OCI-LY7 (cell line): ENCODE measurements around the gene DIP2C.

Source experiments
- CTCF ChIP-seq: fragments of 200-600 bp; sonication (generic); conservative IDR thresholded peaks from 2 replicates; pipeline ENCODE4 v1.5.1; 2014; ENCODE audit warnings: mild to moderate bottlenecking, antibody characterized with exemption, low read length, moderate library complexity, mixed read lengths
- EZH2phosphoT487 ChIP-seq: fragments of 200-600 bp; sonication (generic); IDR thresholded peaks from 2 replicates; pipeline ENCODE4 v1.6.1; 2018; ENCODE audit warnings: low read depth, borderline replicate concordance, mild to moderate bottlenecking, mixed run types, antibody characterized with exemption, low read length, moderate library complexity, mixed read lengths

GRCh38 chr10:282294-283139 lies 407.0 kb downstream of the DIP2C start:
- TF ChIP-seq CTCF (no peak), EZH2phosphoT487 (no peak)
